Measurements from ENCODE around the gene CLOCK.
A peak's percentile ranks its signal among the peaks of the same experiment; 100 is the strongest.

The CLOCK gene

DNA sequence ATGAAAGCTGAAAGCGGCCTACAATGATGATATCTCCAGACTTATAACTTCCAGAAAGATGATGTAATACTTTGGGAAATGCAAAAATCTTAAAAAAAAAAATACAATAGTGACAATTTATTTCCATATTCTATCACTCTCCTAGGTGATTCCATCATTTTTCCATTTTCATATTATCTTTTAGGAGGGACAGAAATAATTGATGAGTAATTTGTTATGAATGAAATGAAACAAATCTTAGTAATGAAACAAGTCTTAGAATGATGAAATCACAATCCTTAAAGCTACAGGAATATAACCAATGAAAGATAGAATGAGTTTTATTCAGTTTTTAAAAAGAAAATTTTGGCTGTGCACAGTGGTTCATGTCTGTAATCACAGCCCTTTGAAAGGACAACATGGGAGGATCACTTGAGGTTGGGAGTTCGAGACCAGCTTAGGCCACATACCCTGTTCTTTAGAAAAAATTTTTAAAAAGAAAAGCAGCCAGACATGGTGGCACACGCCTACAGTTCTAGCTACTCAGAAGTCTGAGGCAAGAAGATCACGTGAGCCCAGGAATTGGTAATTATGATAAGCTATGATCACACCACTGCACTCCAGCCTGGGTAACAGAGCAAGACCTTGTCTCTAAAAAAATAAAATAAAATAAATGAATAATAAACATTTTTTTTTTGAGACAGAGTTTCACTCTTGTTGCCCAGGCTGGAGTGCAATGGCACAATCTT lies 21.7 kb downstream of the CLOCK start:
- Histone ChIP-seq H3K9ac (ENCODE audit: low read length) (no peak overlapping the region), H3K9me3 (ENCODE audit: insufficient read depth, low read length) (0 out of 2 replicates have a peak, but pooled peaks cover under 1% of the 10 kb centered on the region), H3K4me2 (ENCODE audit: low read length) (no peak overlapping the region), H3K4me3 (ENCODE audit: low read length) (no peak overlapping the region), H3K4me1 (ENCODE audit: low read length) (no peaks in the 10 kb centered on the region), H3K27me3 (ENCODE audit: low read depth, low read length) (no peaks in the 10 kb centered on the region), H4K20me1 (ENCODE audit: insufficient read depth, low read length) (no peaks in the 10 kb centered on the region), H2AFZ (ENCODE audit: low read depth, low read length) (no peak overlapping the region), H3K36me3 (replicated peaks; ENCODE audit: low read depth, low read length) (peaks cover 8% of the 10 kb centered on the region), H3K79me2 (ENCODE audit: low read length) (peaks cover 56% of the 10 kb centered on the region), H3K27ac (ENCODE audit: low read length) (no peak overlapping the region)
- TF ChIP-seq, protein P1, sequence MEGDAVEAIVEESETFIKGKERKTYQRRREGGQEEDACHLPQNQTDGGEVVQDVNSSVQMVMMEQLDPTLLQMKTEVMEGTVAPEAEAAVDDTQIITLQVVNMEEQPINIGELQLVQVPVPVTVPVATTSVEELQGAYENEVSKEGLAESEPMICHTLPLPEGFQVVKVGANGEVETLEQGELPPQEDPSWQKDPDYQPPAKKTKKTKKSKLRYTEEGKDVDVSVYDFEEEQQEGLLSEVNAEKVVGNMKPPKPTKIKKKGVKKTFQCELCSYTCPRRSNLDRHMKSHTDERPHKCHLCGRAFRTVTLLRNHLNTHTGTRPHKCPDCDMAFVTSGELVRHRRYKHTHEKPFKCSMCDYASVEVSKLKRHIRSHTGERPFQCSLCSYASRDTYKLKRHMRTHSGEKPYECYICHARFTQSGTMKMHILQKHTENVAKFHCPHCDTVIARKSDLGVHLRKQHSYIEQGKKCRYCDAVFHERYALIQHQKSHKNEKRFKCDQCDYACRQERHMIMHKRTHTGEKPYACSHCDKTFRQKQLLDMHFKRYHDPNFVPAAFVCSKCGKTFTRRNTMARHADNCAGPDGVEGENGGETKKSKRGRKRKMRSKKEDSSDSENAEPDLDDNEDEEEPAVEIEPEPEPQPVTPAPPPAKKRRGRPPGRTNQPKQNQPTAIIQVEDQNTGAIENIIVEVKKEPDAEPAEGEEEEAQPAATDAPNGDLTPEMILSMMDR (IDR thresholded peaks at IDR 0.05; ENCODE audit: low read depth, low read length): no peak

DNA sequence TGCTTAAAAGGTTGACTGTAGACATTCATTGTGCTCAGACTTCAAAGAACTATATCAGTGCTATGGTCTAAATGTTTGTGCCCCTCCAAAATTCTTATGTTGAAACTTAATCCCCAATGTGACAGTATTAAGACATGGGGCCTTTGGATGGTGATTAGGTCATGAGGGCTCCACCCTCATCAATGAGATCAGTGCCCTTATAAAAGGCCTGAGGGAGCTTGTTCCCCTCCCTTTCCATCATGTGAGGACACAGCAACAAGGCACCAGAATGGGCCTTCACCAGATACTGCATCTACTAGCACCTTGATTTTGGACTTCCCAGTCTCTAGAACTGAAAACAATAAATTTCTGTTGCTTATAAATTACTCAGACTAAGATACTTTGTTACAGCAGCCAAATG lies 28.3 kb downstream of the CLOCK start:
- peaks cover 23% of the 10 kb centered on the region for H3K36me3 ChIP-seq (replicated peaks; ENCODE audit: low read depth, low read length)
- TF ChIP-seq EZH2phosphoT487 (IDR thresholded peaks at IDR 0.05; ENCODE audit: low read depth): no peak
- TF ChIP-seq, protein P1 (IDR thresholded peaks at IDR 0.05; ENCODE audit: low read depth, low read length): no peak
- H2AFZ ChIP-seq (ENCODE audit: low read depth, low read length): no peak overlapping the region
- peak overlapping the region; percentile 41; the same call in 1 of the 2 replicates for H3K9ac ChIP-seq (ENCODE audit: low read length)
- H3K4me2 ChIP-seq (ENCODE audit: low read length): peak overlapping the region; percentile 69
- peaks cover 56% of the 10 kb centered on the region for H3K79me2 ChIP-seq (ENCODE audit: low read length)
- H3K4me1 ChIP-seq (ENCODE audit: low read length): peaks cover 29% of the 10 kb centered on the region
- H3K4me3 ChIP-seq (ENCODE audit: low read length): peak overlapping the region; percentile 61; the same call in 1 of the 2 replicates
- peak overlapping the region; percentile 70 for H3K27ac ChIP-seq (ENCODE audit: low read length)
- H4K20me1 ChIP-seq (ENCODE audit: insufficient read depth, low read length): no peaks in the 10 kb centered on the region
- H3K27me3 ChIP-seq (ENCODE audit: low read depth, low read length): no peaks in the 10 kb centered on the region
- H3K9me3 ChIP-seq (ENCODE audit: insufficient read depth, low read length): peaks cover 6% of the 10 kb centered on the region; the same call in 1 of the 2 replicates

GRCh38 chr4:55517526-55518229 lies 29.0 kb downstream of the CLOCK start:
- H3K9me3 ChIP-seq (ENCODE audit: insufficient read depth, low read length): peaks cover 6% of the 10 kb centered on the region; the same call in 1 of the 2 replicates
- H3K4me3 ChIP-seq (ENCODE audit: low read length): peak overlapping the region; percentile 61
- no peaks in the 10 kb centered on the region for H3K27me3 ChIP-seq (ENCODE audit: low read depth, low read length)
- peaks cover 53% of the 10 kb centered on the region for H3K79me2 ChIP-seq (ENCODE audit: low read length)
- peaks cover 23% of the 10 kb centered on the region for H3K36me3 ChIP-seq (replicated peaks; ENCODE audit: low read depth, low read length)
- peak overlapping the region; percentile 70 for H3K27ac ChIP-seq (ENCODE audit: low read length)
- peak overlapping the region; percentile 69 for H3K4me2 ChIP-seq (ENCODE audit: low read length)
- TF ChIP-seq EZH2phosphoT487 (IDR thresholded peaks at IDR 0.05; ENCODE audit: low read depth): no peak
- TF ChIP-seq, protein P1 (IDR thresholded peaks at IDR 0.05; ENCODE audit: low read depth, low read length): no peak
- no peaks in the 10 kb centered on the region for H4K20me1 ChIP-seq (ENCODE audit: insufficient read depth, low read length)
- H3K9ac ChIP-seq (ENCODE audit: low read length): peak overlapping the region; percentile 41; the same call in 1 of the 2 replicates
- H3K4me1 ChIP-seq (ENCODE audit: low read length): peaks cover 29% of the 10 kb centered on the region
- no peak overlapping the region for H2AFZ ChIP-seq (ENCODE audit: low read depth, low read length)

- no peaks in the 10 kb centered on the region for H4K20me1 ChIP-seq (ENCODE audit: insufficient read depth, low read length)
- H3K4me3 ChIP-seq (ENCODE audit: low read length): no peak overlapping the region
- peaks cover 46% of the 10 kb centered on the region for H3K4me1 ChIP-seq (ENCODE audit: low read length)
- no peak overlapping the region for H3K9ac ChIP-seq (ENCODE audit: low read length)
- no peak for TF ChIP-seq EZH2phosphoT487 (IDR thresholded peaks at IDR 0.05; ENCODE audit: low read depth)
- TF ChIP-seq, protein P1 (IDR thresholded peaks at IDR 0.05; ENCODE audit: low read depth, low read length): no peak
- peaks cover 37% of the 10 kb centered on the region; the same call in 1 of the 2 replicates for H3K79me2 ChIP-seq (ENCODE audit: low read length)
- no peaks in the 10 kb centered on the region for H3K9me3 ChIP-seq (ENCODE audit: insufficient read depth, low read length)
- H2AFZ ChIP-seq (ENCODE audit: low read depth, low read length): no peak overlapping the region
- H3K27ac ChIP-seq (ENCODE audit: low read length): no peak overlapping the region
- H3K27me3 ChIP-seq (ENCODE audit: low read depth, low read length): no peaks in the 10 kb centered on the region
- peaks cover 14% of the 10 kb centered on the region for H3K36me3 ChIP-seq (replicated peaks; ENCODE audit: low read depth, low read length)
- H3K4me2 ChIP-seq (ENCODE audit: low read length): no peak overlapping the region
These were observed 33.7 kb downstream of the CLOCK start for GRCh38 chr4:55512922-55513571.

All from OCI-LY3 (cell line).